Hepatocyte (in vitro differentiated cells): ENCODE data around the gene LRMDA. TPM values are rescaled to one million over a fixed set of nuclear protein-coding genes. Genes with fewer than 3 reads are reported as not detected.

ENCODE experiments used
- DNase-seq: peaks from one replicate; pipeline ENCODE4 v3.0.0-alpha.2; 2016; ENCODE audit warnings: low spot score
- H2AFZ ChIP-seq: fragments of 200-600 bp; sonication (generic); 2 replicates; pipeline ENCODE4 v1.6.0; 2016; ENCODE audit warnings: antibody characterized with exemption, mild to moderate bottlenecking
- H3K27ac ChIP-seq: fragments of 200-600 bp; sonication (generic); 2 replicates; pipeline ENCODE4 v1.5.1; 2016; ENCODE audit warnings: mild to moderate bottlenecking
- H3K27me3 ChIP-seq: fragments of 200-600 bp; sonication (generic); 2 replicates; pipeline ENCODE4 v1.6.1; 2016
- H3K36me3 ChIP-seq: fragments of 200-600 bp; sonication (generic); replicated peaks from 2 replicates; pipeline ENCODE4 v1.5.1; 2016; ENCODE audit warnings: low read depth; ENCODE audit not compliant: insufficient read depth
- H3K4me1 ChIP-seq: fragments of 200-600 bp; sonication (generic); 2 replicates; pipeline ENCODE4 v1.5.1; 2016; ENCODE audit warnings: mild to moderate bottlenecking, moderate library complexity; ENCODE audit not compliant: insufficient read depth
- H3K4me2 ChIP-seq: fragments of 200-600 bp; sonication (generic); 2 replicates; pipeline ENCODE4 v1.6.0; 2016
- H3K4me3 ChIP-seq: fragments of 200-600 bp; sonication (generic); 2 replicates; pipeline ENCODE4 v1.5.1; 2016; ENCODE audit warnings: mild to moderate bottlenecking
- H3K79me2 ChIP-seq: fragments of 200-600 bp; sonication (generic); 2 replicates; pipeline ENCODE4 v1.6.0; 2017; ENCODE audit warnings: mild to moderate bottlenecking
- H3K9me2 ChIP-seq: fragments of 200-600 bp; sonication (generic); replicated peaks from 2 replicates; pipeline ENCODE4 v1.6.0; 2017; ENCODE audit warnings: mild to moderate bottlenecking; ENCODE audit not compliant: insufficient read depth
- H3K9me3 ChIP-seq: fragments of 200-600 bp; sonication (generic); 2 replicates; pipeline ENCODE4 v1.5.1; 2016; ENCODE audit warnings: low read depth, mild to moderate bottlenecking
- H4K20me1 ChIP-seq: fragments of 200-600 bp; sonication (generic); 2 replicates; pipeline ENCODE4 v1.6.0; 2016; ENCODE audit warnings: mild to moderate bottlenecking; ENCODE audit not compliant: insufficient read depth, poor library complexity, severe bottlenecking
- EZH2 ChIP-seq: fragments of 200-600 bp; sonication (generic); IDR thresholded peaks from 2 replicates; pipeline ENCODE4 v1.6.1; 2016; ENCODE audit warnings: antibody characterized with exemption, mild to moderate bottlenecking, borderline replicate concordance
- EZH2phosphoT487 ChIP-seq: fragments of 200-600 bp; sonication (generic); IDR thresholded peaks from one replicate; pipeline ENCODE4 v1.6.1; 2018; ENCODE audit warnings: antibody characterized with exemption, mild to moderate bottlenecking, low read depth, moderate library complexity; ENCODE audit not compliant: unreplicated experiment, severe bottlenecking
- WGBS: methylation state at CpG from one replicate; pipeline ENCODE4 v1.1.6; 2016; ENCODE audit warnings: low lambda C conversion rate; ENCODE audit errors: missing lambda C conversion rate; 5-methylcytosine and 5-hydroxymethylcytosine counted together
- polyA plus RNA-seq: library from polyadenylated mRNA; unstranded; fragments of >200 nt; fragmentation: Nextera tagmentation; extraction: Ambion mirVana; gene quantifications from 2 replicates; pipeline ENCODE4 v1.2.1, GENCODE V29; 2016
- total RNA-seq: library from RNA; depleted of rRNA; stranded (reverse); fragments of >200 nt; gene quantifications from 2 replicates; pipeline ENCODE4 v1.2.3, GENCODE V29; 2014
- TF ChIP-seq, protein P1 (sequence below): fragments of 200-600 bp; sonication (generic); IDR thresholded peaks from 2 replicates; pipeline ENCODE4 v1.5.1; 2016; ENCODE audit warnings: antibody characterized with exemption, mild to moderate bottlenecking; ENCODE audit not compliant: poor library complexity

Gene LRMDA
- total and polyA plus RNA-seq, 2 experiments from 2014 or later = 5.6 to 15.7 TPM

GRCh38 chr10:75397496-75398199 lies 33.8 kb upstream of the LRMDA start:
- Histone ChIP-seq H3K4me3 (peak overlapping the region; percentile 62), H3K4me2 (peak overlapping the region; percentile 97), H4K20me1 (peaks cover 30% of the 10 kb centered on the region), H3K27ac (peak overlapping the region; percentile 96), H3K79me2 (peaks cover 63% of the 10 kb centered on the region), H3K9me2 (no peaks in the 10 kb centered on the region), H2AFZ (no peak overlapping the region), H3K27me3 (no peaks in the 10 kb centered on the region), H3K36me3 (no peaks in the 10 kb centered on the region), H3K4me1 (no peaks in the 10 kb centered on the region), H3K9me3 (no peaks in the 10 kb centered on the region)
- TF ChIP-seq EZH2 (no peak), EZH2phosphoT487 (peak; percentile 62)
- TF ChIP-seq, protein P1, sequence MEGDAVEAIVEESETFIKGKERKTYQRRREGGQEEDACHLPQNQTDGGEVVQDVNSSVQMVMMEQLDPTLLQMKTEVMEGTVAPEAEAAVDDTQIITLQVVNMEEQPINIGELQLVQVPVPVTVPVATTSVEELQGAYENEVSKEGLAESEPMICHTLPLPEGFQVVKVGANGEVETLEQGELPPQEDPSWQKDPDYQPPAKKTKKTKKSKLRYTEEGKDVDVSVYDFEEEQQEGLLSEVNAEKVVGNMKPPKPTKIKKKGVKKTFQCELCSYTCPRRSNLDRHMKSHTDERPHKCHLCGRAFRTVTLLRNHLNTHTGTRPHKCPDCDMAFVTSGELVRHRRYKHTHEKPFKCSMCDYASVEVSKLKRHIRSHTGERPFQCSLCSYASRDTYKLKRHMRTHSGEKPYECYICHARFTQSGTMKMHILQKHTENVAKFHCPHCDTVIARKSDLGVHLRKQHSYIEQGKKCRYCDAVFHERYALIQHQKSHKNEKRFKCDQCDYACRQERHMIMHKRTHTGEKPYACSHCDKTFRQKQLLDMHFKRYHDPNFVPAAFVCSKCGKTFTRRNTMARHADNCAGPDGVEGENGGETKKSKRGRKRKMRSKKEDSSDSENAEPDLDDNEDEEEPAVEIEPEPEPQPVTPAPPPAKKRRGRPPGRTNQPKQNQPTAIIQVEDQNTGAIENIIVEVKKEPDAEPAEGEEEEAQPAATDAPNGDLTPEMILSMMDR = no peak
- no peak for DNase-seq
- 27% methylated on average over 19 of the region's 19 CpGs for WGBS

DNA sequence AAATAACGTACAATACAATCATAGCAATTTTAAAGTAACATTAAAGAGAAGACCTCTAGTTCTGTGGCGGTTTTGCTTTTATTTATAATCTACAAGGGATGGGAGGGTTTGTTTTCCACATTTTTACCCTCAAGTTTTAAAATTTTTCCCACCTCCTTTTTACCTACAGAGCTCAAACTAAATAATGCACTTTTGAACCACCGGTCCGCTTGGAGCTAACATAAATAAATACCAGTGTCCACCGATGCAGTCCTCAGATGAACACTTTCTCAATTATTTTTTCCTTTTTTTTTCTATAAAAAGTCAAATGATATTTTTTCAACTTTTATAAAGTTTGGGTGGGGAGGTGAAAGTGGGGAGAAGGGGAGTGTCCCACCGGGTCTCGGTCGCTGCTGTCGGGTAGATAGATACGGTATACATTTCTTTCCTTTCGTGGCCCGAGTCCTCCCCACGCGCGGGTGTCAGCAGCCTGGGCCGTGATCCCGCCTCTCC lies 33.2 kb upstream of the LRMDA start:
- no peaks in the 10 kb centered on the region for H3K27me3 ChIP-seq
- H3K4me3 ChIP-seq = peak overlapping the region; percentile 62
- peak overlapping the region; percentile 96 for H3K27ac ChIP-seq
- H3K9me3 ChIP-seq = no peaks in the 10 kb centered on the region
- H3K4me2 ChIP-seq = peak overlapping the region; percentile 97
- no peak for TF ChIP-seq EZH2
- peak; percentile 4 for TF ChIP-seq EZH2phosphoT487
- TF ChIP-seq, protein P1 = no peak
- 26% methylated on average over 10 of the region's 17 CpGs for WGBS
- H3K9me2 ChIP-seq = no peaks in the 10 kb centered on the region
- H3K79me2 ChIP-seq = peaks cover 63% of the 10 kb centered on the region
- peaks cover 30% of the 10 kb centered on the region for H4K20me1 ChIP-seq
- no peaks in the 10 kb centered on the region for H3K36me3 ChIP-seq
- H2AFZ ChIP-seq = no peak overlapping the region
- DNase-seq = no peak
- no peaks in the 10 kb centered on the region for H3K4me1 ChIP-seq

DNA sequence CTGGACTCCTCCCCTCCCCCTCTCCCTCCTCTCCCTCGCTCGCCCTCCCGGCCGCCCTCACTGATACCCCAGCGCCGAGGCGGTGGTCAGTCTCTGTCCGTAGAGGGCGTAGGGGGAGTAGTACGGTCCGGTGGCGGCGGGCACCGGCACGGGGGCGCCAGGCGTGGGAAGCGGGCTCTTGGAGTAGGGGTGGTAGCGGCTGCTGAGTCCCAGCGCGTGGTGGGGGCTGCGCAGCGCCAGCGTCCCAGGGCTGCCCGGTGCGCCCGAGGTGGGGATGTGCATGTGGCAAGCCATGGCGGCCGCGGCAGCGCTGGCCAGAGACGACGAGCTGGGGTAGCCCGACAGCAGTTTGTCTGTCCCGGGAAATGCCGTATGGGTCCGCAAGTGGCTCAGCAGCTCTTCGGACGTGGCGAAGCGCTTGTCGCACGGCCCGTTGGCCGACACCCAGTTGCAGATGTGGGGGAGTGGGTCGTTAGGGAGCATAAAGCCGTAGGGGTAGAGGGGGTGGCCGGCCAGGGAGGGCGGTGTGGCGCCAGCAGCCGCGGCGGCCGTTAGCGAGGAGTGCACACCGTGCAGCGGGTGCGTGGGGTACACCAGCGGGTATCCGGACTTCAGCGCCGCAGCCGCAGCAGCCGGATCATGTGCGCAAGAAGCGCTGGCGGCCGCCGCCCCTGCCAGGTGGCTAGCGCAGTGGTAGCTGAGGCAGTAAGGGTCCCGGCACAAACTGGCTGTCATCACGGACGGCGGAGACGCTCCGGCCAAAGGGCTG lies 32.5 kb upstream of the LRMDA start:
- no peak for TF ChIP-seq EZH2phosphoT487
- TF ChIP-seq, protein P1 = no peak
- no peak for TF ChIP-seq EZH2
- Histone ChIP-seq H2AFZ (no peak overlapping the region), H3K9me3 (no peaks in the 10 kb centered on the region), H3K4me2 (peak overlapping the region; percentile 97), H3K27ac (peak overlapping the region; percentile 96), H3K9me2 (no peaks in the 10 kb centered on the region), H3K27me3 (no peaks in the 10 kb centered on the region), H3K36me3 (no peaks in the 10 kb centered on the region), H3K79me2 (peaks cover 66% of the 10 kb centered on the region), H3K4me1 (no peaks in the 10 kb centered on the region), H4K20me1 (peaks cover 30% of the 10 kb centered on the region), H3K4me3 (peak overlapping the region; percentile 62)
- peak; percentile 46 for DNase-seq
- WGBS = 13% methylated on average over 61 of the region's 76 CpGs
